ENCODE results near the gene CPNE4. TPM values are rescaled to one million over a fixed set of nuclear protein-coding genes. Genes with fewer than 3 reads are reported as not detected.

Gene CPNE4
- total RNA-seq, 1 donor from 2014 or later, result 2.7 TPM

GRCh38 chr3:132009241-132009640, 25.6 kb downstream of the CPNE4 start:
- Mint-ChIP-seq H3K9me3 (ENCODE audit: unreplicated experiment) (peaks cover 3% of the 10 kb centered on the region), H3K4me1 (ENCODE audit: low read depth, unreplicated experiment) (peaks cover 24% of the 10 kb centered on the region), H3K36me3 (ENCODE audit: unreplicated experiment) (no peaks in the 10 kb centered on the region), H3K27ac (ENCODE audit: unreplicated experiment) (peak overlapping the region; percentile 87), H3K4me3 (ENCODE audit: unreplicated experiment) (peak overlapping the region; percentile 9), H3K27me3 (ENCODE audit: unreplicated experiment) (peaks cover 3% of the 10 kb centered on the region)
- TF ChIP-seq CTCF (IDR thresholded peaks at IDR 0.05; ENCODE audit: partially characterized antibody, unreplicated experiment), result no peak
- DNase-seq, result peak; percentile 45

DNA sequence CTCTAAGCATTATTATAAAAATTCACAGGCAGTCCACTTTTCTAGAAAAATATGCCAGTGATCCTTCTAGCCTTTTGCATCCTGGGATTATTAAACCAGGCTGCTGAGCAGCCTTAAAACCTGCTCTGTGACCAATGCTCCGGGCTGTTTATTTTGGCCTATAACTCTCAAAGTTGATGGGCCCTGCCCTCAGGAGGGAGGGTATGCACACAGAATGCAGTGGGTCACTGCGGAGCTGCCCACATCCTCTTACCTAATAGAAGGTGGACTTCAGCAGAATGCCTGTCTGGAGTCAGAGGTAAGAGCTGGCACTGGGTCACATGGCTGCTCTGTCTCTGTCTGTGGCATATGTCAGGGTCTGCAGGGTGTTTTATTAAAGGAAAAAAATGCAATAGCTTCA, 26.0 kb downstream of the CPNE4 start:
- peaks cover 3% of the 10 kb centered on the region for H3K9me3 Mint-ChIP-seq (ENCODE audit: unreplicated experiment)
- H3K27me3 Mint-ChIP-seq (ENCODE audit: unreplicated experiment), result peaks cover 2% of the 10 kb centered on the region
- H3K4me3 Mint-ChIP-seq (ENCODE audit: unreplicated experiment), result no peak overlapping the region
- peaks cover 24% of the 10 kb centered on the region for H3K4me1 Mint-ChIP-seq (ENCODE audit: low read depth, unreplicated experiment)
- no peaks in the 10 kb centered on the region for H3K36me3 Mint-ChIP-seq (ENCODE audit: unreplicated experiment)
- TF ChIP-seq CTCF (IDR thresholded peaks at IDR 0.05; ENCODE audit: partially characterized antibody, unreplicated experiment), result no peak
- DNase-seq, result no peak
- H3K27ac Mint-ChIP-seq (ENCODE audit: unreplicated experiment), result peak overlapping the region; percentile 87

DNA sequence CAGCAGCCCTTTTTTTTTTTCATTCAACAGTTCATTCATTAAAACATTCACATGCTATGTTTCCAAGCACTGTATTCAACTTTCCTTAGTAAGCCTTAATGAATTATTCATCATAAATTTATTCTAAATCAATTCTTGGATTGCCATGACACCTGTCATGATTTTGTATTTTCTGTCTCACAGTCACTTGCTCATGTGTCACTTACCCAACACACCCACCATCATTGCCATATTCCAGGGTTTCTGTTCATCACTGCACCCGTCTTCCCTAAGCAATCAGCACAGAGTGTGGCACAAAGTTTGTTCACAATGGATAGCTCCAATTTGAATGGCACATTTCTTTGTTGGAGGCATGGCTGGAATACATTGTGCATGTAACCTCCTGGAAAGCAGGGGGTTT, 27.2 kb downstream of the CPNE4 start:
- no peak for TF ChIP-seq CTCF (IDR thresholded peaks at IDR 0.05; ENCODE audit: partially characterized antibody, unreplicated experiment)
- Mint-ChIP-seq H3K9me3 (ENCODE audit: unreplicated experiment) (peaks cover 3% of the 10 kb centered on the region), H3K27me3 (ENCODE audit: unreplicated experiment) (peaks cover 2% of the 10 kb centered on the region), H3K27ac (ENCODE audit: unreplicated experiment) (peak overlapping the region; percentile 26), H3K36me3 (ENCODE audit: unreplicated experiment) (no peaks in the 10 kb centered on the region), H3K4me1 (ENCODE audit: low read depth, unreplicated experiment) (peaks cover 24% of the 10 kb centered on the region), H3K4me3 (ENCODE audit: unreplicated experiment) (no peak overlapping the region)
- no peak for DNase-seq

DNA sequence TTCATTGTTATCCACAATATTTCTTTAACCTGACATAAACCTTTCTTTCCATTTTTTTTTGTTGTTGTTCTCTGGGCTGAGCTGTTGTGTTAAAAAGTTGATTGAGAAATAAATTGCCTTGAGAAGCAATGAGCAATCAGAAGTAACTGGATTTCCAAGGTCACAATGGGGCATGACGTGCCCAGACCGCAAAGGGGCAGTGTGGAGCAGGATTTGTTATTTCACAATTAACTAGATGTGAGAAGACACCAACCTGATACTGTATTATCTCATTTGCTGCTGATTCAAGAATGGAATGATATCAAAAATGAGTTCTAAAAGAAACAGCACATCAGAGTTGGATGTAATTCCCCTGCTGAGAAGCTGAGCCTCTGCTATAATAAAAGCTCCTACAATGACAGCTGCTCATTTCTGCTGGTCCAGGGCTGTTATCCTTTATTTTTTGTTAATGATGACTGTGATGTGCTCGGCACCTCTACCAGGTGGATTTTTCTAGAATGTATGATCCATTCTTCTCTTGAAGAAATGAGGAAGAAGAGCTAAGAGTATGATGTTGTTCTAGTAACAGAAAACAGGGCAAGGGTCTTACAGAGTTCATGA, 28.1 kb downstream of the CPNE4 start:
- H3K4me3 Mint-ChIP-seq (ENCODE audit: unreplicated experiment), result no peak overlapping the region
- peak; percentile 67 for DNase-seq
- no peak overlapping the region for H3K27ac Mint-ChIP-seq (ENCODE audit: unreplicated experiment)
- H3K27me3 Mint-ChIP-seq (ENCODE audit: unreplicated experiment), result peaks cover 2% of the 10 kb centered on the region
- no peaks in the 10 kb centered on the region for H3K36me3 Mint-ChIP-seq (ENCODE audit: unreplicated experiment)
- H3K9me3 Mint-ChIP-seq (ENCODE audit: unreplicated experiment), result peaks cover 3% of the 10 kb centered on the region
- peak; percentile 63 for TF ChIP-seq CTCF (IDR thresholded peaks at IDR 0.05; ENCODE audit: partially characterized antibody, unreplicated experiment)
- peaks cover 24% of the 10 kb centered on the region for H3K4me1 Mint-ChIP-seq (ENCODE audit: low read depth, unreplicated experiment)

- H3K4me3 Mint-ChIP-seq (ENCODE audit: unreplicated experiment), result no peak overlapping the region
- H3K36me3 Mint-ChIP-seq (ENCODE audit: unreplicated experiment), result no peaks in the 10 kb centered on the region
- TF ChIP-seq CTCF (IDR thresholded peaks at IDR 0.05; ENCODE audit: partially characterized antibody, unreplicated experiment), result no peak
- H3K27me3 Mint-ChIP-seq (ENCODE audit: unreplicated experiment), result peaks cover 2% of the 10 kb centered on the region
- H3K4me1 Mint-ChIP-seq (ENCODE audit: low read depth, unreplicated experiment), result peaks cover 15% of the 10 kb centered on the region
- no peak for DNase-seq
- H3K9me3 Mint-ChIP-seq (ENCODE audit: unreplicated experiment), result peaks cover 3% of the 10 kb centered on the region
- H3K27ac Mint-ChIP-seq (ENCODE audit: unreplicated experiment), result no peak overlapping the region
Observed at GRCh38 chr3:132004571-132004970, 30.2 kb downstream of the CPNE4 start.

All from glutamatergic neuron (in vitro differentiated cells).